ENCODE data around the gene CASKIN2. TPM values are rescaled to one million over a fixed set of nuclear protein-coding genes. Genes with fewer than 3 reads are reported as not detected.

Gene CASKIN2
- total RNA-seq, result 4.3 and 26.2 TPM in 2 replicates

DNA sequence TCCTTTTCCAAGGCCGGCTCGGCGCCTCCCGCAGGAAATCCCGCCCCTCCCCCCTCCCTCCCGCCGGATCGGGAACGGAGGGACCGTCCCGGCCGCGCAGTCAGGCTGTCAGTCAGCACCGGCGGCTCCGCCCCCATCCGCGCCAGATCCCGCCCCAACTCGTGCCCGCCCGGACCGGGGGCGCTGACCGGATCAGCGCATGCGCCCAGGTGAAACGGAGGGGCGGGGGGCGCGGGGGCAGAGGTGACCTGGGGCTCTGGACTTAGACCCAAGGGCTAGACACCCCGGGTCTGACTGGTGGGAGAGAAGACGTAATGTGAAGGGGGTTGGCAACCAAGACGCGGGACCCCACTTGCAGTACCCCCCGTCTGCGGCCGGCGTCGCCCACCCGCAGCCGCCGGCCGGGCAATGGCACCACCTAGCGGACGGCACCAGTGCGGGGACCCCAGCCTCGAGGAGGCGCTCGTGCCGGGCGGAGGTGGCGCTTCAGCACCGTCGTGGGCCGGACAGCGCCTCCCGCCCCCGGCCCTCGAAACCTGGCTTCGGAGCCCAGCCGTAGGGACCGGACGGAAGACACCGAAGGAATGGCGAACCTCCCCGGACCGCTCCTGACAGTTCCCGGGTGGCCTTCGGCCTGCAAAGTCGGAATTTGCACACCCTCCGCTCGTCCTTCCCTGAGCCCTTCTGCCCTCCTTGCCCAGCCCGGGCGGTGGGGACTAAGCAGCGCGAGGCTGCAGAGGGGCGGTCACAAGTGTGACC lies at the start of gene CASKIN2:
TSS of gene CASKIN2 (minus strand) at position 42 of the 759 bp plus-strand sequence. CDS start 1,733 bp downstream, outside the sequence.
- DNase-seq (ENCODE audit: low read depth), result peak; percentile 62

- peak; percentile 38 for DNase-seq (ENCODE audit: low read depth)
These were observed 49.7 kb upstream of the CASKIN2 start for GRCh38 chr17:75565066-75565465.

DNA sequence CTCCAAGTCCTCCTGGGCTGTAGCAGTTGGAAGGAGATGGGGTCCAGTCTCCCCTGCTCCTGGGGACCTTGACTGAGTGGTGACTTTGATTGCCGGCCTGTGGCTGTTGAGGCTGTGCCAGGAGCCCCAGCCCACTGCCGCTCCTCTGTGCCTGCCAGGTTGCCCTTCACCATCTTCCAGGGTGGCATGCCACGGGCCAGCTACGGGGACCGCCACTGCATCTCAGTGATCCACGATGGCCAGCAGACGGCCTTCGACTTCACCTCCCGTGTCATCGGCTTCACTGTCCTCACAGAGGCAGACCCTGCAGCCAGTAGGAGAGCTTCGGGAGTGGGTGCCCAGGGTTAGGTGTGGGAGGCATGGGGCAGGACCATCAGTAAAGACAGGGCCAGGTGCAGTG lies 48.9 kb upstream of the CASKIN2 start:
- no peak for DNase-seq (ENCODE audit: low read depth)

DNA sequence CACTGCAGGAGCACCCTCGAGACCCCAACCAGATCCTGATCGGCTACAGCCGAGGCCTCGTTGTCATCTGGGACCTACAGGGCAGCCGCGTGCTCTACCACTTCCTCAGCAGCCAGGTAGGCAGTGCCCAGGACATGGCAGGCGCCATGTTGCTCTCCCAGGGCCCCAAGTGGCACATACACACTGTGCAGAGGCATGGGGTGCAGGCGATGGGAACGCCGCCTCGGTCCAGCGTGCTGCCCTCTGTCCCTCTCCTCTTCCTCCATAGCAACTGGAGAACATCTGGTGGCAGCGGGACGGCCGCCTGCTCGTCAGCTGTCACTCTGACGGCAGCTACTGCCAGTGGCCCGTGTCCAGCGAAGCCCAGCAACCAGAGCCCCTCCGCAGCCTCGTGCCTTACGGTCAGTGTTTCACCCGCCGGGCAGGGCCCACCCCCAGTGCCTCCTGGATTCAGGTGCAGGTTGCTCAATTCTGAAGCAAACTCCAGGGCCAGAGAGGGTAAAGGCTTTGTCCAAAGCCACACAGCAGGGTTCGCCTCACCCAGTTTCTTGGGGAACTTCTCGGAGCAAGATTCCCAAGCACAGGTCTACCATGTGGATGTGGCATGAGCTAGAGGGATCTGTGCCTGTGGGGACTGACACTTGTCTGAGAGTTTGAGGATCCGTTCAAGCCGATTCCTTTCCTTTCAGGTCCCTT lies 47.9 kb upstream of the CASKIN2 start:
- no peak for DNase-seq (ENCODE audit: low read depth)

DNA sequence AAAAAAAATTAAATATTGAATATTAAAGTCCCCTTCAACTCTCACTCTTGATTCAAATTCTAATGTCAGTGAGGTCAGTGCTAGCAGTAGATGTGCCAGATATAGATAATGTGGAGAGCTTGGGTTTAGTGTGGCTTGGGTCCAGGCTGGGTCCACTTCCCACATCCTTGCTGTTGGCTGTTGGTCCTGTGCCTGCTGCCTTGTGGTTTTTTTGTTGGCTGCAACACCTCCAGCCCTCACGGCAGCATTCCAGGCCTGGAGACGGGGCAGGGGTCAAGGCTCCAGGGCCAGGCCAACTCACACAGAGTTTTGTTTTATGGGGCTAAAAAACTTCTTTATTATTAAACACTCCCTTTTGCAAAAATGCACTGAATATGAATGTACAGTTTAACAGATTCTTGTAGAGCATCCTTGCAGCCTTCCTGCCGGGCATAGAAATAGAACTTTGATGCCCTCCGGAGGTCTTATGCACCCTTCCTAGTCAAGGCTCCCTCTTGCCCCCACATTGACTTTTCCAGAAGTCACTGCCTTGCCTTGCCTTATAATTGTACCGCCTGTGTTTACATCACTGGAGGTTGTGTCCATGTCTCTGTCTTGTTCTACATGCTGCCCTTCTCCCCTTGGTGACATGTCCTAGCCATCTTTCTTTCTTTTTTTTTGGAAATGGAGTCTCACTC lies 46.7 kb upstream of the CASKIN2 start:
- peak; percentile 45 for DNase-seq (ENCODE audit: low read depth)

GRCh38 chr17:75559958-75560533 lies 44.7 kb upstream of the CASKIN2 start:
- DNase-seq (ENCODE audit: low read depth), result no peak

GRCh38 chr17:75558666-75559530 lies 43.6 kb upstream of the CASKIN2 start:
- no peak for DNase-seq (ENCODE audit: low read depth)

GRCh38 chr17:75557852-75558665 lies 42.7 kb upstream of the CASKIN2 start:
- DNase-seq (ENCODE audit: low read depth), result no peak

DNA sequence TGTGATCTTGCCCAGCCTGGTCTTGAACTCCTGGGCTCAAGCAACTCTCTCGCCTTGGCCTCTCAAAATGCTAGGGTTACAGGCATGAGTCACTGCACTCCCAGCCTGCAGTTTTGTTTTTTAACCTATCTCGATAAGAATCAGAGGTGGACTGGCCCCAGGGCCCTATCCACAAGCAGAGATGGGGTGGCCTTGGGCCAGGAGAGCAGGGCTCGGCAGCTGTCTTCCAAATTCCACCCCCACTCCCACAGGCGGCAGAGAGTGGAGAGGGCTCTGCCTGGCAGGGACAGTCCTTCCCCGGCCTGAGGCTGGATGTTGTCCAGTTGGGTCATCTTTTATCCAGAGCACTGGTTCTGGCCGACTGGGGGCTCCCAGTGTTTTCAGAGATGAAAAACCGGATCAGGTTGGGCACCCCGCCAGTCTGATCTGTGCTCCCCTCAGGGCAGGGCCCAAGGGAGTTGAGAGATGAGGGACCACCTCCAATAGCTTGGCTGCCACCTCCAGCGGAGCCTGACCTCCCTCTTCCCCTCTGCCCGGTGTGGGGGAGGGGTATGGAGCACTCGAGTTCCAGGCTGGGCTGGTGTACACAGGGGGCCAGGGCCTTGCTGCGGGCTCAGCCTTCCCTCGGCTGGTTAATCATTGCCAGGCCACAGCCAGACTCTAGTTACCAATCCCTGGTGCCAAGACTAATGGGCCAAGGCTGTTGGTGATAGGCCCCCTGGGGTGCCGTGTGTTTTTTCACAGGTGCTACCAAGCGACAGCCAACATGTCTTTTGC lies 41.9 kb upstream of the CASKIN2 start:
- peak; percentile 94 for DNase-seq (ENCODE audit: low read depth)

DNA sequence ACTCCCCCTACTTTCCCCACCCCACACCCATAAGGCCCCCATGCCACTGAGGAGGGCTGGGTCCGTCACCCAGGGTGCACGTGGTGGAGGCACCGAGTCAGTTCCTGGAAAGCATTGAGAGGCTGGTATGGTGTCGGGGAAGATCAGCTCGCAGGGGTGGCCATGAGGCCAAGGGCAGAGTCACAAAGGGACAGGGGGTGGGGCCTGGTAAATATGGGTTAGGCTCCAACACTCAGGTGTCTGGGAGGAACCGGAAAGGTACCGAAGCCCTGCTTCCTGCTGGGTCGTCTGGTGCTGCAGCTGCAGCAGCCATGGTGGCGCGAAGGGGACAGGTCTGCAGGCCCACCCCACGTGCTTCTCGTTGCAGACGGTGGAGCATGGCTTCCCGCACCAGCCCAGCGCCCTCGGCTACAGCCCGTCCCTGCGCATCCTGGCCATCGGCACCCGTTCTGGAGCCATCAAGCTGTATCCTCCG lies 40.4 kb upstream of the CASKIN2 start:
- no peak for DNase-seq (ENCODE audit: low read depth)

DNA sequence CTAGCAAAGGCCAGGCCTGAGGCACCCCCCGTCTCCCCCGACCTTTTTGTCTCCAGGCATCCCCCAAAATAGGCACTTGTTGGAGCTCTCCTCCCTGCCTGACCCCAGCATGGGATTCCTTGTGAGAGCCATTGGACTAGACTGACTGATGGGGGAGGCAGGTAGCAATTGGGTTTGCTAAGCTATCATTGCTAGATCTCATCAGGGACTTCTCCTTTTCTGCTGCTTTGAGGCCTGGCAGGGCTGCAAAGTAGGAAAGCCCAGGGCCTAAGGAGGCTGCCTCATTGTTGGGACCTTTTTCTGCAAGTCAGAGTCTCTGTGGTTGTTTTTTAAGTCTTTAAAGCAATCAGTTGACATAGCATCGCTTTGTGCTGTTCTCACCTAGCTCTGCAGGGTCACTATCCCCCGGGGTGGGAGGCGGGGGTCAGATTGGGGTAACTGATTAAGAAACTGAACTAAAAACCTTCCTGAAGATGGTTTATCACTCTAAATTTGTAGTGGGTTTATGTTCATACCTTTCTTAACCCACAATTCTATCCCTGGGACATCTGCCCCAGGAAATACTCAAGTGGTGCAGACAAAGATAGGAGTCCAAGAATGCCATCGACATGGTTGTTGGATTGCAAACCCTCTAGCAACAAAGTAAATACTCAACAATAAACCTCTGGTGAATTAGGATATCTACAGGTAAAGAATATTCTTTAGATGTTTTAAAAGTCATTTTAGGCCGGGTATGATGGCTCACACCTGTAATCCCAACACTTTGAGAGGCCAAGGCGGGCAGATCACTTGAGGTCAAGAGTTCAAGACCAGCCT lies 38.2 kb upstream of the CASKIN2 start:
- DNase-seq (ENCODE audit: low read depth), result no peak

DNA sequence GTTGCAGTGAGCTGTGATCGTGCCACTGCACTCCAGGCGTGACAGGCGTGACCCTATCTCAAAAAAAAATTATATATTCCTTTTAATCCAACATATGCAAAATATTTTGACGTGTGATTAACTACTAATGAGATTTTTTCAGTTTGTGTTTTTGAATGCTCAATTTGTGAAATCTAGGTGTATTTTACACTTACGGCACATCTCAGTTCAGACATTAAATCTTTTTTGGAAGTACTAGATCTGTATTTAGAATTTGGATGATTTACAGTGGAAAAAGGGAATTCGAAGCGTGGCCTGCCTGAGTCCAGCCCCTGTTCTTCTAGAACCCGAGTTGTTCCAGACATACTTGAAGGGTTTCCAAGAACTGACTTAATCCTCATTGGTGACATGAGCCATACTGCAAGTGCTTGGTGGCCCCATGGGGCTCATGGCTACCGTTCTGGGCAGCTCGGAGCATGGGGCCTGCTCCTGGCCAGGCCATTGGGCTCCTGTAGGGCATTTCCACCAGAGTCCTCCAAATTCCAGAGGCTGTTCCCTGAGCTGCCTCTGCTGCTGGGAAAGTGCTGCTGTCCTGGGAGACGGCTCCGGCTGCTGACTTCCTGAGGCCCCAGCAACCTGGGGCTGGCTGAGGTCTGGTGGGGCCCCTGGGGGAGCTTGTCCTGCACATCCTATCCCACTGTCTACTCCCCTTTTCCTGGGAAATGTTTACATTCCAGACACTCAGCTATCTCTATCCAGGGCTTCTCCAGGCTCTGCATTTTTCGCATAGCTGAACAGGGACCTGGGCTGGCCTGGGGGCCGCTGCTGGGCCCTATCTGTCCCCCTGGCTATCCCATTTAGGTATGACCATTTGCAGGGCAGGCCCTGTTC lies 37.3 kb upstream of the CASKIN2 start:
- DNase-seq (ENCODE audit: low read depth), result no peak

GRCh38 chr17:75551266-75551665 lies 35.9 kb upstream of the CASKIN2 start:
- DNase-seq (ENCODE audit: low read depth), result peak; percentile 35

DNA sequence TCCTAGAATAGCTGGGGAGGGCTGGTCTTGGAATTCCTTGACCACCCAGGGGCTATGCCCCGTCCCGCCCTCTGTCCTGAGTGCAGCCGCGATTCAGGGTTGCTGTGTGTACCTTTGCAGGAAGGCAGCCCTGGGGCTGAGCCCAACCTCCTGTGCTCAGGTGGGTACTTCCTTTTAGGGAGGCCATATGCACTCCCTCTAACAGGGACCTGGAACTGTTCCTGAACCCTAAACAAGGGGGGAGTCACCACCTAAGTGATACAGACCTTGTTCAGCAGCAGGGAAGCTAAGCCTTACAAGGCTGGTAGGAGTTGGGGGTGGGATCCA lies 34.8 kb upstream of the CASKIN2 start:
- no peak for DNase-seq (ENCODE audit: low read depth)

DNA sequence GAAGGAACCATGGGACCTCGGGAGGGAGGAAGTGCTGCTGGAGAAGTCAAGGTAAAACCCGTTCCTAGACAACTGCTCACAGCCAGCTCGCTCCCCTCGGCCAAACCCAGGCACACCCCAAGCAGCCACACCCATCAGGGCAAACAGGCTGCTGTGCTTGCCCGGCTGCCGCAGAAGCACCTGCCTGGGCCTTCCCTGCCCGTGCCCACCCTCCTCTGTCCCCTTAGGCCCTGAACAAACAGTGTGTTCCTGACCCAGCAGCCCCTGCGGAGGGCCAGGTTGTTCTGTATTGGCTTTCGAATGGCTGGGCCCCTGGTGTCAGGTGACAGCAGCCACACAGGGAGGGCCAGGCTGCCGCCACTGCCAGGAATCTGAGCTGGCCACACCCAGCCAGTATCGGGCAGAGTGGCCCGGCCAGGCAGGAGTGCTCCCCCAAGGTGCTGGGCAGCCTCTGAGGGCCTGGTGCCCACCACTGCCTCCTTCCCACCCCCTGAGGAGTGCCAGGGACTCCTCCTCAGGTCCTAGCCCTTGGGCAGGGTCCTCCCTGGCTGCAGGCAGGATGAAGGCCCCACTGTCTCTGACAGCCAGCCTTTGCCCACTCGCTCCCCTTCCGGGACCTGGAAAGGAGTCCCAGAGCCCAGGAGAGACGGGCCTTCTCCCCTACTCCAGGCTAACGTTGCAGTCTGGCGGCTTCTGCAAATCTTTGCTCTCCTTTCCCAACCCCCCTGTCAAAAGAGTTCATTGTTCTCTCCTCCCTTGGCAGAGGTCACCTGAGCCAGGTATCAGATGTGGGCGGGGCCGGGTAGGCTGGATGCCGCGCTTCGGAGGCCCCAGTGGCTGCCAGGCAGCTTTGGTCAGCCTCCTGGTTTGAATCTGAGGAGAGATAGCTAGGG lies 34.2 kb upstream of the CASKIN2 start:
- DNase-seq (ENCODE audit: low read depth), result peak; percentile 41

GRCh38 chr17:75548813-75549212 lies 33.5 kb upstream of the CASKIN2 start:
- DNase-seq (ENCODE audit: low read depth), result no peak

GRCh38 chr17:75547091-75547490 lies 31.8 kb upstream of the CASKIN2 start:
- DNase-seq (ENCODE audit: low read depth), result no peak
